SK-N-SH (cell line): ENCODE measurements around the gene EIPR1. TPM values are rescaled to one million over a fixed set of nuclear protein-coding genes. Genes with fewer than 3 reads are reported as not detected.

Experiments
- CTCF ChIA-PET: fragments of 300-600, 350-600 bp; formaldehyde crosslinking; extraction: SDS; loops from one replicate; lab custom pipeline; 2021; lab: Yijun Ruan, JAX
- POLR2A ChIA-PET: fragments of 350-600 bp; sonication (Branson Sonifier 250); formaldehyde crosslinking; extraction: SDS; loops from one replicate; lab custom pipeline; 2020; ENCODE audit warnings: antibody characterized with exemption, inconsistent platforms; lab: Yijun Ruan, JAX
- DNase-seq: peaks from one replicate; pipeline ENCODE4 v3.0.0; 2012
- H2AFZ ChIP-seq: fragments of 200-600 bp; sonication (generic); 2 replicates; pipeline ENCODE4 v1.8.1; 2016; ENCODE audit warnings: antibody characterized with exemption, mild to moderate bottlenecking, low read depth
- H3F3A ChIP-seq: fragments of 200-600 bp; sonication (generic); replicated peaks from 2 replicates; pipeline ENCODE3; 2016; ENCODE audit warnings: antibody characterized with exemption, mild to moderate bottlenecking; ENCODE audit not compliant: insufficient read depth
- H3K27ac ChIP-seq, 2 experiments: fragments of 200-500 bp in 1 of 2; fragments of 200-600 bp in 1 of 2; sonication (Bioruptor generic) in 1 of 2; sonication (generic), shearing (Covaris generic) in 1 of 2; 2 replicates each; pipeline versions ENCODE4 v1.5.1 to v1.6.1; 2014 to 2016; ENCODE audit warnings: low read depth in 2 of 2, inconsistent platforms in 1 of 2, low read length in 1 of 2, mild to moderate bottlenecking in 1 of 2, mixed read lengths in 1 of 2
- H3K27me3 ChIP-seq: fragments of 200-600 bp; sonication (generic), shearing (Covaris generic); 2 replicates; pipeline ENCODE4 v1.6.1; 2016; ENCODE audit warnings: mixed run types; ENCODE audit not compliant: insufficient read depth
- H3K36me3 ChIP-seq, 2 experiments: fragments of 200-500 bp in 1 of 2; fragments of 200-600 bp in 1 of 2; sonication (Bioruptor generic) in 1 of 2; sonication (generic) in 1 of 2; replicated peaks in 1 of 2; 2 replicates each; pipeline versions ENCODE3 to v1.5.1; 2014 to 2016; ENCODE audit warnings: low read length in 1 of 2, mild to moderate bottlenecking in 1 of 2; ENCODE audit not compliant: insufficient read depth in 2 of 2, control insufficient read depth in 1 of 2
- H3K4me1 ChIP-seq, 2 experiments: fragments of 200-500 bp in 1 of 2; fragments of 200-600 bp in 1 of 2; sonication (Bioruptor generic) in 1 of 2; sonication (generic), shearing (Covaris generic) in 1 of 2; 2 replicates each; pipeline versions ENCODE4 v1.5.1 to v1.6.1; 2014 to 2016; ENCODE audit warnings: low read depth in 1 of 2, low read length in 1 of 2, mixed run types in 1 of 2; ENCODE audit not compliant: insufficient read depth in 2 of 2, control insufficient read depth in 1 of 2
- H3K4me2 ChIP-seq: fragments of 200-600 bp; sonication (generic), shearing (Covaris generic); 2 replicates; pipeline ENCODE4 v1.6.1; 2017; ENCODE audit warnings: mixed run types
- H3K4me3 ChIP-seq, 2 experiments: fragments of 200-500 bp in 1 of 2; fragments of 200-600 bp in 1 of 2; sonication (Bioruptor generic) in 1 of 2; sonication (generic), shearing (Covaris generic) in 1 of 2; 2 replicates each; pipeline versions ENCODE4 v1.5.1 to v1.8.1; 2014 to 2016; ENCODE audit warnings: low read depth in 2 of 2, inconsistent platforms in 1 of 2, low read length in 1 of 2, mild to moderate bottlenecking in 1 of 2, mixed read lengths in 1 of 2, moderate library complexity in 1 of 2
- H3K79me2 ChIP-seq: fragments of 200-600 bp; sonication (generic); 2 replicates; pipeline ENCODE4 v1.8.1; 2017; ENCODE audit warnings: mild to moderate bottlenecking; ENCODE audit not compliant: insufficient read depth
- H3K9ac ChIP-seq: fragments of 200-600 bp; sonication (generic); 2 replicates; pipeline ENCODE4 v1.6.1; 2017; ENCODE audit warnings: mixed run types
- H3K9me2 ChIP-seq: fragments of 200-600 bp; sonication (generic); 2 replicates; pipeline ENCODE4 v1.6.1; 2017; ENCODE audit warnings: mixed run types
- H3K9me3 ChIP-seq: fragments of 200-600 bp; sonication (generic); 2 replicates; pipeline ENCODE4 v1.6.1; 2017; ENCODE audit warnings: mixed run types, mild to moderate bottlenecking, moderate library complexity
- H4K20me1 ChIP-seq: fragments of 200-600 bp; sonication (generic); 2 replicates; pipeline ENCODE4 v1.6.1; 2017; ENCODE audit warnings: mild to moderate bottlenecking, mixed run types; ENCODE audit not compliant: insufficient read depth
- ELF1 ChIP-seq: IDR thresholded peaks from 2 replicates; pipeline ENCODE4 v1.4.0; 2012
- EP300 ChIP-seq, 2 experiments: IDR thresholded peaks; 2 replicates each; pipeline versions ENCODE4 v1.4.0 to v1.6.1; 2012; ENCODE audit warnings: borderline replicate concordance in 1 of 2, low read depth in 1 of 2, low read length in 1 of 2
- EZH2phosphoT487 ChIP-seq: fragments of 200-600 bp; sonication (generic); IDR thresholded peaks from 2 replicates; pipeline ENCODE4 v1.6.1; 2017; ENCODE audit warnings: low read depth, mixed run types, mild to moderate bottlenecking, antibody characterized with exemption, moderate library complexity, borderline replicate concordance
- FOXJ3 ChIP-seq: sonication (generic); formaldehyde crosslinking; IDR thresholded peaks from 2 replicates; pipeline ENCODE4 v1.5.1; 2020; ENCODE audit warnings: mild to moderate bottlenecking, missing genetic modification reagents
- GABPA ChIP-seq: IDR thresholded peaks from 2 replicates; pipeline ENCODE4 v1.4.0; 2012; ENCODE audit warnings: low read depth, mild to moderate bottlenecking
- IRF3 ChIP-seq: fragments of 150-350 bp; IDR thresholded peaks from 2 replicates; pipeline ENCODE4 v1.6.1; 2016; ENCODE audit warnings: mild to moderate bottlenecking, low read depth, low read length
- JUND ChIP-seq: IDR thresholded peaks from 2 replicates; pipeline ENCODE4 v1.4.0; 2012
- MEF2A ChIP-seq: IDR thresholded peaks from 2 replicates; pipeline ENCODE4 v1.4.0; 2012; ENCODE audit warnings: low read depth, borderline replicate concordance
- MXI1 ChIP-seq: IDR thresholded peaks from 2 replicates; pipeline ENCODE4 v1.6.1; 2012; ENCODE audit warnings: mild to moderate bottlenecking, low read depth, low read length, improper control_type of control experiment
- NFIC ChIP-seq: IDR thresholded peaks from 2 replicates; pipeline ENCODE4 v1.4.0; 2012; ENCODE audit warnings: borderline replicate concordance
- NRF1 ChIP-seq: IDR thresholded peaks from 2 replicates; pipeline ENCODE4 v1.6.1; 2012; ENCODE audit warnings: low read depth, mild to moderate bottlenecking, low read length
- POLR2AphosphoS5 ChIP-seq: IDR thresholded peaks from 2 replicates; pipeline ENCODE4 v1.6.1; 2012; ENCODE audit warnings: low read depth, low read length
- RCOR1 ChIP-seq: fragments of 150-350 bp; IDR thresholded peaks from 2 replicates; pipeline ENCODE4 v1.6.1; 2017; ENCODE audit warnings: antibody characterized with exemption, low read length
- REST ChIP-seq: IDR thresholded peaks from 2 replicates; pipeline ENCODE4 v1.6.1; 2012; ENCODE audit warnings: mild to moderate bottlenecking, low read depth, low read length, moderate library complexity
- RXRA ChIP-seq: IDR thresholded peaks from 2 replicates; pipeline ENCODE4 v1.4.0; 2012; ENCODE audit warnings: low read depth, mild to moderate bottlenecking, borderline replicate concordance
- SMC3 ChIP-seq: IDR thresholded peaks from 2 replicates; pipeline ENCODE4 v1.6.1; 2012; ENCODE audit warnings: low read depth, low read length, improper control_type of control experiment
- TCF12 ChIP-seq: IDR thresholded peaks from 2 replicates; pipeline ENCODE4 v1.4.0; 2012
- TEAD4 ChIP-seq: IDR thresholded peaks from 2 replicates; pipeline ENCODE4 v1.4.0; 2012; ENCODE audit warnings: mild to moderate bottlenecking, borderline replicate concordance; ENCODE audit not compliant: insufficient read depth
- USF1 ChIP-seq: IDR thresholded peaks from 2 replicates; pipeline ENCODE4 v1.4.0; 2012; ENCODE audit warnings: low read depth, borderline replicate concordance
- USF2 ChIP-seq: fragments of 150-350 bp; IDR thresholded peaks from 2 replicates; pipeline ENCODE4 v1.6.1; 2017; ENCODE audit warnings: antibody characterized with exemption, low read length, low read depth, borderline replicate concordance
- YY1 ChIP-seq: IDR thresholded peaks from 2 replicates; pipeline ENCODE4 v1.4.0; 2012; ENCODE audit warnings: low read depth, mild to moderate bottlenecking
- WGBS: methylation state at CpG from one replicate; pipeline ENCODE4 v1.1.6; 2017; ENCODE audit warnings: low lambda C conversion rate; 5-methylcytosine and 5-hydroxymethylcytosine counted together
- polyA plus RNA-seq, 3 experiments: library from polyadenylated mRNA; depleted of rRNA; stranded (reverse); fragments of >200 nt; gene quantifications; 2 replicates each; pipeline ENCODE4 v1.2.3, GENCODE V29; 2012
- TF ChIP-seq, protein P1 (sequence below): IDR thresholded peaks from 2 replicates; pipeline ENCODE4 v1.4.0; 2012; ENCODE audit warnings: low read depth
- TF ChIP-seq, protein P2 (sequence below): IDR thresholded peaks from 2 replicates; pipeline ENCODE4 v1.4.0; 2012; ENCODE audit warnings: low read depth, borderline replicate concordance

EIPR1 gene
- polyA plus RNA-seq, 1 of the 3 experiments (the other 2 are of a cell fraction) = 85.9 TPM

- Histone ChIP-seq H3K9me3 (no peaks in the 10 kb centered on the region), H3K36me3 (peaks cover 6 to 10% of the 10 kb centered on the region in 2 experiments), H3F3A (peaks cover 4% of the 10 kb centered on the region), H3K4me3 (peak overlapping the region; percentile 23 to 27; a peak in 3 of 4 replicates), H3K79me2 (peaks cover 6% of the 10 kb centered on the region; the same call in 1 of the 2 replicates), H3K9ac (peak overlapping the region; percentile 32; the same call in 1 of the 2 replicates), H4K20me1 (no peaks in the 10 kb centered on the region), H3K4me1 (peaks cover 4 to 34% of the 10 kb centered on the region in 2 experiments; a peak in 3 of 4 replicates), H3K27me3 (no peaks in the 10 kb centered on the region), H3K4me2 (peak overlapping the region; percentile 68), H3K27ac (peak overlapping the region; percentile 12 to 99; a peak in 3 of 4 replicates), H3K9me2 (no peaks in the 10 kb centered on the region), H2AFZ (peak overlapping the region; percentile 71; the same call in 1 of the 2 replicates)
- POLR2A ChIA-PET = interaction anchor here (0.8 to 2.8 kb wide), 10 partner anchors 10 to 457 kb away, joined by 3 to 21 read pairs (median 4); partner anchors contain the start of gene TRAPPC12
- CTCF ChIA-PET = interaction anchor here (0.5 to 3.7 kb wide), 33 partner anchors 8 to 1516 kb away, joined by 3 to 24 read pairs (median 5); no protein-coding TSS in a partner anchor
- 35% methylated on average over 34 of the region's 34 CpGs for WGBS
- peak; percentile 97 for DNase-seq
- no peak; the same call in 1 of the 2 replicates for TF ChIP-seq TCF12
- no peak for TF ChIP-seq JUND
- TF ChIP-seq SMC3 = peak; percentile 95
- no peak for TF ChIP-seq EZH2phosphoT487
- TF ChIP-seq RXRA = no peak
- TF ChIP-seq USF2 = peak; percentile 78
- TF ChIP-seq FOXJ3 = no peak; the same call in 1 of the 2 replicates
- TF ChIP-seq EP300 (IDR thresholded peaks at IDR 0.05; ENCODE audit: borderline replicate concordance in 1 of 2, low read depth in 1 of 2, low read length in 1 of 2) = peak in 1 of 2 experiments; percentile 19; a peak in 1 of 4 replicates
- no peak for TF ChIP-seq TEAD4
- TF ChIP-seq RCOR1 = peak; percentile 72
- no peak for TF ChIP-seq MEF2A
- TF ChIP-seq REST = peak; percentile 35; the same call in 1 of the 2 replicates
- TF ChIP-seq ELF1 = no peak
- peak; percentile 95 for TF ChIP-seq MXI1
- TF ChIP-seq, protein P1, sequence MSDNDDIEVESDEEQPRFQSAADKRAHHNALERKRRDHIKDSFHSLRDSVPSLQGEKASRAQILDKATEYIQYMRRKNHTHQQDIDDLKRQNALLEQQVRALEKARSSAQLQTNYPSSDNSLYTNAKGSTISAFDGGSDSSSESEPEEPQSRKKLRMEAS = peak; percentile 97
- TF ChIP-seq POLR2AphosphoS5 = 0 out of 2 replicates have a peak, but pooled peaks have one; percentile 32
- no peak for TF ChIP-seq GABPA
- TF ChIP-seq NRF1 = no peak
- no peak for TF ChIP-seq IRF3
- TF ChIP-seq NFIC = no peak
- no peak; the same call in 1 of the 2 replicates for TF ChIP-seq YY1
- TF ChIP-seq, protein P2, sequence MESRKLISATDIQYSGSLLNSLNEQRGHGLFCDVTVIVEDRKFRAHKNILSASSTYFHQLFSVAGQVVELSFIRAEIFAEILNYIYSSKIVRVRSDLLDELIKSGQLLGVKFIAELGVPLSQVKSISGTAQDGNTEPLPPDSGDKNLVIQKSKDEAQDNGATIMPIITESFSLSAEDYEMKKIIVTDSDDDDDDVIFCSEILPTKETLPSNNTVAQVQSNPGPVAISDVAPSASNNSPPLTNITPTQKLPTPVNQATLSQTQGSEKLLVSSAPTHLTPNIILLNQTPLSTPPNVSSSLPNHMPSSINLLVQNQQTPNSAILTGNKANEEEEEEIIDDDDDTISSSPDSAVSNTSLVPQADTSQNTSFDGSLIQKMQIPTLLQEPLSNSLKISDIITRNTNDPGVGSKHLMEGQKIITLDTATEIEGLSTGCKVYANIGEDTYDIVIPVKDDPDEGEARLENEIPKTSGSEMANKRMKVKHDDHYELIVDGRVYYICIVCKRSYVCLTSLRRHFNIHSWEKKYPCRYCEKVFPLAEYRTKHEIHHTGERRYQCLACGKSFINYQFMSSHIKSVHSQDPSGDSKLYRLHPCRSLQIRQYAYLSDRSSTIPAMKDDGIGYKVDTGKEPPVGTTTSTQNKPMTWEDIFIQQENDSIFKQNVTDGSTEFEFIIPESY = no peak
- peak; percentile 93 for TF ChIP-seq USF1
Observed at GRCh38 chr2:3303583-3304406, 73.8 kb downstream of the EIPR1 start.
